Bone marrow (tissue), 2 donors: ENCODE results near the gene HS3ST5.
"Not testable (repeated sequence)": the region's sequence is repeated elsewhere in the genome, so short reads cannot be mapped to it uniquely, and the experiment has no call there.

Experiments used
- DNase-seq, 2 donors: peaks; one replicate each; lab custom pipeline; 2025; lab: John Stamatoyannopoulos, UW

The HS3ST5 gene

GRCh38 chr6:114334237-114334636, 8.6 kb downstream of the HS3ST5 start:
- no peak for DNase-seq

- DNase-seq, result no peak
These were observed 15.7 kb downstream of the HS3ST5 start for GRCh38 chr6:114327074-114327473.

GRCh38 chr6:114323784-114324183, 19.0 kb downstream of the HS3ST5 start:
- no peak for DNase-seq

DNA sequence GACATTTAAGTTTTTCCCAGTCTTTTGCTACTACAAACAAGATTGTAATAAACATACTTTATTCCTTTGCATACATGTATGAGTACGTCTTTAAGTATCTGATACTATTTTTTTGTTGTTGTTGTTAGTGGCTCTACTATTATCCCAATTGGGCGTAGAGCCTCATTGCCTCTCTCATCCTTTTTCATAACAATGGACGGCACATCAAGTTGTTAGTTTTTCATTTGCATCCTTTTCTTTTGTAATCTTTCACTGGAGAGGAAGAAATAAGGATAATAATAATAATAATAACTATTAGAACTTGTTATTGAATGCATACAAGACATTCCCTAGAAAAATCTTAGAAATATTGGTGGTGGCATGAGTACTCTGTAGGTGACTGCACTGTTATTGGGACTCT, 23.1 kb downstream of the HS3ST5 start:
- no peak for DNase-seq

DNA sequence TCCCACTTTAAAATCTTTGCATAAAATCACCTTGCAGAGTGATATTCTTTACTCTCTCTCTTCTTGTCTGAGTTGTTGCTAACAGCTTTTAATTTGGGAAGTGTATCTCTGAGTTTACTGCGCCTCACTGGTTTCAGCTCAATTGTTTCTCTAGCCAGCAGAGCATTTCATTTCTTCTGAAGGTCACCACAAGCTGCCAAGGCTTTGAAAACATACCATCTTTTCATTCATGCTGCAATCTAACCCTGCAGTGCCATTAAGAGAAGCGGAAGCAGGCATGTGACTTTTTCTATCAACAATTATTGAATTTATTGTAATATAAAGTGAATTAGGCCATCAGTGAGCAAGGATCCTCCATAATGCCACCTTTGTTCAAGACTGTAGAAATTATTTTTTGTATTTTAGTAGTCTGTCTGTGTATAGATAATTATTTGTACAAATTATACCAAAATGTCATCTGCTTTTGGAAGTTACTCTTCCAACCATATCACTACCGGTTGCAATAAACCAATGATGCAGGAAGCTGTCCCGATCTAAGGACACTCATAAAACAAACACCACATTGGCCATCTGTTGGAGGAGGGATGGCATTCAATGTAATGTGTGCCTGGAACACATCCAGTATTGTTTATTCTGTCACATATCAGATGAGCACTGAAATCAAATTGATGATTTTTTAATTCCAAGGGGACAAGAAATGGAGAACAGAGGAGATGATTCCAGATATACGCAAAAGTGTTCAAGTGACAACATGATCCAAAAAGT, 26.8 kb downstream of the HS3ST5 start:
- DNase-seq, result no peak

- not testable (repeated sequence) for DNase-seq
These were observed 29.0 kb downstream of the HS3ST5 start for GRCh38 chr6:114313816-114314215.

DNA sequence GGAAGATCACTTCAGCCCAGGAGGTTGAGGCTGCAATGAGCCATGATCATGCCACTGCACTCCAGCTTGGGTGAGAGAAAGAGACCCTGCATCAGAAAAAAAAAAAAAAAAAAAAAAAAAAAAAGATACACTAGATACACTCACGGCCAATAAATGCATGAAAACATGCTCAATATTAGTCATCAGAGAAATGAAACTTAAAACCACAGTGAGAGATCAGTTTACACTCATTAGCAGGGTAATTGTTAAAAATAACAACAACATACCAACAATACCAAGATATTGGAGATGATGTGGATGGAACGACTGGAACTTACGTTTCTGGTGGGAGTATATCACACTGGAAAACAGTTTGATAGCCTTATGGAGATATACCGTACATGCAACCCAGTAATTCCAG, 29.9 kb downstream of the HS3ST5 start:
- DNase-seq, result no peak

GRCh38 chr6:114310053-114310452, 32.8 kb downstream of the HS3ST5 start:
- no peak for DNase-seq

GRCh38 chr6:114304304-114304887, 38.4 kb downstream of the HS3ST5 start:
- DNase-seq, result no peak

GRCh38 chr6:114301596-114302219, 41.1 kb downstream of the HS3ST5 start:
- DNase-seq, result no peak

DNA sequence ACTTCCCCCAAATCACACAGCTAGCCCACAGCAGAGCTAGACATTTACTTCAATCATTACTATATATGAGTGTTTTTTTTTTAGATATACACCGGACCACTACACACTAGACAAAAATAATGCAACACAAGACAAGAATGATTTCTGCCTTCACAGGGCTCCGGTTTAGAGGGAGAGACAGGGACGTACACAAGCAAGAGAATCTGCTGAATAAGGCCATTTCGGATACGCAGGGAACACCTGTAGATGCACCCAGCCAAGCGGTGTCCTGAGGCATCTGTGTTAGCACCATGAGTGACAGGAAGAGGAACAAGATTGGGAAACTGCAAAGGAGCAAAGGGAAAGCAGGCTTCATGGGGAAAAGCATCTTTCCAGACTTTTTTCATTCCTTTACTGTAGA, 45.7 kb downstream of the HS3ST5 start:
- no peak for DNase-seq

- no peak for DNase-seq
These were observed 50.4 kb downstream of the HS3ST5 start for GRCh38 chr6:114292431-114292830.

GRCh38 chr6:114291428-114291827, 51.4 kb downstream of the HS3ST5 start:
- no peak for DNase-seq

DNA sequence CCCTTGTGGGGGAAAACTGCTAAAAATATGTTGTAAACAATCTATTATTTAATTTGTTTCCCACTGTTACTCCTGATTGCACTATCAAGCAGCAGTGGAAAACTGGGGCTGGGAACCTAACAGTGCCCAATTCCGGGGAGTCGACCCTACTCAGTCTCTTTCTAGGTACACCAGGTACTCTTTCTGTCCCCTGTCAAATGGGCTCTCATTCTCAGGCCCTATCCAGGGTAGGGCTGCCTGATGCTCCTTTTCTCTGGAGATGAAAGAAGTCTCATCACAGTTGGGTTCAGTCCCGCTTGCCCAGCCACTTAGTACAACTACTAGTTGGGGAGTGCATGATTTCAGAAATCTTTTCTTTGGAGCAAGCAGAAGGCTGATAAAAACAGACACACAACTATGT, 52.0 kb downstream of the HS3ST5 start:
- DNase-seq, result no peak

DNA sequence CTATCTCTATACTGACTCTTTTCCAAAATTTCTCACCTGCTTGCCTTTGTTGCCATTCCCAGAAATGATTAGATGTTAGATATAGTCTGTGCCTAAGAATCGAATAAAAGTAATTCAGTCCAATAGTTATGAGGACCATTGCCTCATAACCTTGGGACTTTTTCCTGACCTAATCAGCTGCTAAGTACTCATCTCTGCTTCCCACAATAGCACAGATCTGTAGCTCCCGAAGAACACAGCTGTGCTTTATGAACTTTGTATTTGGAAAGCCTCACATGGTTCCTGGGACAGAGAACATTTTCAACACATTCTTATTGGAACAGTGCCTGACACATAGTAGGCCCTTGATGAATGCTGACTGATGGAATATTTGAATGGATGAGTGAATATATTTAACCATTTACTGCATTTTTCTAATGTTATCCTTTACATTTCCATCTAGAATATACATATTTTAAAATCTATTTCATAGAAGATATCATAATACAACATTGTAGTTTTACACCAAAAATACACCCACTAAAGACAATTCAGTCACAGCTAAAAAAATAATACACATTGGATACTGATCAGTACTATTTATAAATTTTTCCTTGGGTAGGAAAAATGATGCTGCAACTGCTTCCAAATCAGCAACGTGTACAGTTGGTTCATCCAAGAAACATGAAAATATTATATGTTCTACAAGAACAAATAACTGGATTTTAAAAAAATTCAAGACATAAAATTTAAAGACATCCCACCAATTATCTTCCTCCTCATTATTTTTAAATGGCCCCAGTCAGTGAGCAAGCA, 53.9 kb downstream of the HS3ST5 start:
- DNase-seq, result no peak

DNA sequence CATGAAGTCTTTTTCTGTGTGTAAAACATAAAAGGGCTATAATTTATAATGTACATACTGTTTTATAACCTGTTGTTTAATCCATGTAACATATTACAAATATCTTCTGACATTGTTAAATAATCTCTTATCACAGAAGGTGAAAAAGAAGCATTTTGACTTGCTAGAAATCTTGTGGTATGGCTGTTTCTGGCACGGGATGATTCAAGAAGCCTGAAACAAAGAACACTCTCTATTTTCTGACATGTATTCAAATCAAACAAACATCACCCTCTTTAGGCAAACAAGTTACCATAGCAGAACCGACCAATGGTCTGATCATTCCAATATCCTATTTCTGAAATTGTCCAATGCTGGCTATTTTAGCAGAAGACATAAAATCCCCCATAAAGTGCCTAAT, 55.4 kb downstream of the HS3ST5 start:
- DNase-seq, result no peak

- DNase-seq, result no peak
These were observed 56.6 kb downstream of the HS3ST5 start for GRCh38 chr6:114286211-114286610.

DNA sequence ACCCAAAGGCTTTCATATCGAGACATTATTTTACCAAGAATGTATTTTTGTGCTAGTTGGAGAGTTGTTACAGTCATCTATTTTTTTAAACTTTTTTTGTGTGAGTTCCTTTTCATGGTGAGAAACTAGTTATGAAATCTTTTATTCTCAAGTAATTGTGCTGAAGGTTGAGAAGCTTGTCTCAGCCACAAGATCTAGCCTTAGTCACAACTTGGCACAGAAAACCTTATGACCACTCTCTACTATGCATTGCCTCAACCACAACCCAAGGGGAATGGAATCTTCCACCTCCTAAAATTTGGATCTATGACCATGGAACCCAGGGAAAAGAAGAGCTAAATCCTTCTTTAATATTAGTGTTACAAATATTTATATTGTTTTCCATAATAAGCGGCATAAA, 58.5 kb downstream of the HS3ST5 start:
- DNase-seq, result no peak

DNA sequence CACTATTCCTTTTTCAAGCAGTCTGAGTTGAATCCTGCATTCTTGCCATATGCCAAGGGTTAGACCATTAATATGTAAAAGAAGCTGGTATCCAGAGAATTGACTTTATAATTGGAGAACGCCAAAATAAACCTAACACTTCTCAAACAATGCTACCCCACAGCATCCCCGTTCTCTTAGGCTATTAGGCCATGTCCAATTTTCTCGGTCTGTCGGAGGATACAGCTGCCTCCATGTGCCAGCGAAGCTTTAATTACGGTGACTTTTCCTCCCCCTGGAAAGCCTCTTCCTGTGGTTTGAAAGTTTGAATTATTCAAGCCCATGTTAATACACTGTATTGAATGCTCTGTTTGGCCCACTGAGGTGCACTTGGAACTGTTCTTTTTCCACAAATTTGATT, 60.5 kb downstream of the HS3ST5 start:
- DNase-seq, result no peak

DNA sequence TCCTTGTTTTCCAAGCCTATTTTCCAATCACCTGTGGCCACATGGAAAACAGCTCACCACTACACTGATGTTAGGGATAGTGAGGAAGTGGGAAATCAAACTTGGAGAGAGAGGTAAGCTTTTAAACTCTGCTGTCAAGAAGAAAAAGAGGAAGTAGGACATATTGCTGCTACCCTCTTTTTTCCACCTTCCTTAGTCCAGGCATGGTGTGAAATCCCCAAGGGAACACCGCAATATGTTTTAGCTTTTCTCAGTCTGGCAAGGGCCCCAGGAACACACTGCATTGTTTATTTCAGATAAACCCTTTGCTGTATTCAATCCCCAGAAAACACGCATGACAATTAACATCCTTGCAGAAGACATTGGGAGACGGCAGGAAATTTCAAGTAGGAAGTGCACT, 61.3 kb downstream of the HS3ST5 start:
- DNase-seq, result no peak

- DNase-seq, result no peak
These were observed 62.4 kb downstream of the HS3ST5 start for GRCh38 chr6:114280239-114280982.

DNA sequence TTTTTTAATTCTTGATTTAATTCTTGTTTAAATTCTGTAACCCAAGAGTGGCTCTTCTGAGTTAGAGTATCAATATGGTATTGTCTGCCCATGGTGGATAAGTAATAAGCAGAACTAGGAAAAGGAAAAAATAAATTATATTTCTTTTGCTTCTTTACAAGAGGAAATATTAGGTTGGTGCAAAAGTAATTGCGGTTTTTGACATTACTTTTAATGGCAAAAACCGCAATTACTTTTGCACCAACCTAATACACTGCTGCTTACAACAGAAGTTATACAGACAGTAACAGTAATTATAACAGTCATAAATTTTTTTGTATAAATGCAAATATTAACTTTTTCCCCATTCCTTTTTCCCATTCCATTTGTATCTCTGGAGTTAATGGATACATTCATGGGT, 65.6 kb downstream of the HS3ST5 start:
- DNase-seq, result no peak
